ENCODE measurements around the gene CDH1. TPM values are rescaled to one million over a fixed set of nuclear protein-coding genes. Genes with fewer than 3 reads are reported as not detected.

The CDH1 gene
- total RNA-seq, 1 experiment from 2014 or later: 328 TPM

GRCh38 chr16:68843482-68844210, 106.6 kb downstream of the CDH1 start, which contains the start of gene TANGO6:
Gene TANGO6, plus strand, starts transcription at chr16:68843531. Its CDS starts 87 bp downstream, at chr16:68843618.
- DNase-seq: peak; percentile 92
- TF ChIP-seq CTCF (IDR thresholded peaks at IDR 0.05; ENCODE audit: unreplicated experiment): peak; percentile 21
- H3K27ac Mint-ChIP-seq (ENCODE audit: unreplicated experiment): peak within 1 kb of the TSS; percentile 27
- no peaks in the 10 kb centered on the region for H3K9me3 Mint-ChIP-seq (ENCODE audit: low read depth, unreplicated experiment)
- no TSS peak for BruUV-seq (replicated peaks)
- H3K4me3 Mint-ChIP-seq (ENCODE audit: low read depth, unreplicated experiment): peak within 1 kb of the TSS; percentile 69
- CTCF ChIA-PET: interaction anchor here (1.0 to 2.5 kb wide), 3 partner anchors 136 to 280 kb away, joined by 3 to 7 read pairs (median 4); no protein-coding TSS in a partner anchor
- peaks cover 8% of the 10 kb centered on the region for H3K4me1 Mint-ChIP-seq (ENCODE audit: low read depth, unreplicated experiment)
- intact Hi-C loops (cut with micrococcal nuclease; ENCODE audit: unreplicated experiment): loop anchor here (5.0 kb wide), 2 partner anchors 136 to 316 kb away; no protein-coding TSS in a partner anchor
- H3K27me3 Mint-ChIP-seq (ENCODE audit: unreplicated experiment): no peaks in the 10 kb centered on the region
- peaks cover 30% of the 10 kb centered on the region for H3K36me3 Mint-ChIP-seq (ENCODE audit: insufficient read depth, unreplicated experiment)

- H3K36me3 Mint-ChIP-seq (ENCODE audit: insufficient read depth, unreplicated experiment): peaks cover 30% of the 10 kb centered on the region
- no peak for DNase-seq
- CTCF ChIA-PET: interaction anchor here (1.0 kb wide), 2 partner anchors 137 to 280 kb away, joined by 3 to 4 read pairs; no protein-coding TSS in a partner anchor
- intact Hi-C loops (cut with micrococcal nuclease; ENCODE audit: unreplicated experiment): loop anchor here (5.0 kb wide), 2 partner anchors 137 to 317 kb away; no protein-coding TSS in a partner anchor
- TSS peak; percentile 33 for BruUV-seq (replicated peaks)
- no peak for TF ChIP-seq CTCF (IDR thresholded peaks at IDR 0.05; ENCODE audit: unreplicated experiment)
- H3K4me3 Mint-ChIP-seq (ENCODE audit: low read depth, unreplicated experiment): peak overlapping the region; percentile 69
- peak overlapping the region; percentile 27 for H3K27ac Mint-ChIP-seq (ENCODE audit: unreplicated experiment)
- no peaks in the 10 kb centered on the region for H3K27me3 Mint-ChIP-seq (ENCODE audit: unreplicated experiment)
- no peaks in the 10 kb centered on the region for H3K9me3 Mint-ChIP-seq (ENCODE audit: low read depth, unreplicated experiment)
- H3K4me1 Mint-ChIP-seq (ENCODE audit: low read depth, unreplicated experiment): peaks cover 8% of the 10 kb centered on the region
Observed at GRCh38 chr16:68844211-68844564, 107.1 kb downstream of the CDH1 start.

GRCh38 chr16:68848786-68849185, 111.7 kb downstream of the CDH1 start:
- H3K27ac Mint-ChIP-seq (ENCODE audit: unreplicated experiment): no peak overlapping the region
- DNase-seq: no peak
- CTCF ChIA-PET: no interaction called here
- BruUV-seq (replicated peaks): no TSS peak
- H3K9me3 Mint-ChIP-seq (ENCODE audit: low read depth, unreplicated experiment): no peaks in the 10 kb centered on the region
- no peak overlapping the region for H3K4me3 Mint-ChIP-seq (ENCODE audit: low read depth, unreplicated experiment)
- peaks cover 5% of the 10 kb centered on the region for H3K36me3 Mint-ChIP-seq (ENCODE audit: insufficient read depth, unreplicated experiment)
- intact Hi-C loops (cut with micrococcal nuclease; ENCODE audit: unreplicated experiment): loop anchor here (5.0 kb wide), 1 partner anchor 439 kb away; no protein-coding TSS in a partner anchor
- TF ChIP-seq CTCF (IDR thresholded peaks at IDR 0.05; ENCODE audit: unreplicated experiment): no peak
- H3K27me3 Mint-ChIP-seq (ENCODE audit: unreplicated experiment): no peaks in the 10 kb centered on the region
- H3K4me1 Mint-ChIP-seq (ENCODE audit: low read depth, unreplicated experiment): peaks cover 8% of the 10 kb centered on the region

- no peak for TF ChIP-seq CTCF (IDR thresholded peaks at IDR 0.05; ENCODE audit: unreplicated experiment)
- DNase-seq: no peak
- Mint-ChIP-seq H3K9me3 (ENCODE audit: low read depth, unreplicated experiment) (no peaks in the 10 kb centered on the region), H3K27ac (ENCODE audit: unreplicated experiment) (no peak overlapping the region), H3K36me3 (ENCODE audit: insufficient read depth, unreplicated experiment) (no peaks in the 10 kb centered on the region), H3K4me1 (ENCODE audit: low read depth, unreplicated experiment) (no peaks in the 10 kb centered on the region), H3K4me3 (ENCODE audit: low read depth, unreplicated experiment) (no peak overlapping the region), H3K27me3 (ENCODE audit: unreplicated experiment) (no peaks in the 10 kb centered on the region)
- BruUV-seq (replicated peaks): no TSS peak
- CTCF ChIA-PET: no interaction called here
- intact Hi-C loops (cut with micrococcal nuclease; ENCODE audit: unreplicated experiment): no loop called here
Observed at GRCh38 chr16:68850481-68850880, 113.4 kb downstream of the CDH1 start.
